Measurements from ENCODE around the gene PIGN. TPM values are rescaled to one million over a fixed set of nuclear protein-coding genes. Genes with fewer than 3 reads are reported as not detected.

PIGN gene
- total RNA-seq: 30.5 TPM
- 4.5 TPM for polyA plus RNA-seq (ENCODE audit: insufficient read depth, low read depth, low replicate concordance)
- long read RNA-seq, donor 1, full-length matches to known transcripts: 2 of 2 reads
- long read RNA-seq, donor 1, partial matches to known transcripts: 0 of 2 reads
- long read RNA-seq, donor 1, other reads (novel, unspliced or antisense): 0 of 2 reads
- long read RNA-seq, donor 2, full-length matches to known transcripts: 2 of 2 reads
- long read RNA-seq, donor 2, partial matches to known transcripts: 0 of 2 reads
- long read RNA-seq, donor 2, other reads (novel, unspliced or antisense): 0 of 2 reads
- long read RNA-seq, donor 3: 0 reads
- long read RNA-seq, donor 4, full-length matches to known transcripts: 1 of 6 reads
- long read RNA-seq, donor 4, partial matches to known transcripts: 5 of 6 reads
- long read RNA-seq, donor 4, other reads (novel, unspliced or antisense): 0 of 6 reads
- long read RNA-seq, donor 5, partial matches to known transcripts: 0 of 1 reads
- long read RNA-seq, donor 5, other reads (novel, unspliced or antisense): 0 of 1 reads
- long read RNA-seq, donor 6, partial matches to known transcripts: 7 of 7 reads
- long read RNA-seq, donor 6, other reads (novel, unspliced or antisense): 0 of 7 reads
- long read RNA-seq, donor 7, full-length matches to known transcripts: 8 of 17 reads
- long read RNA-seq, donor 7, partial matches to known transcripts: 3 of 17 reads
- long read RNA-seq, donor 7, other reads (novel, unspliced or antisense): 6 of 17 reads
- long read RNA-seq, donor 8, partial matches to known transcripts: 0 of 2 reads
- long read RNA-seq, donor 8, other reads (novel, unspliced or antisense): 0 of 2 reads
- long read RNA-seq, donor 9, partial matches to known transcripts: 9 of 9 reads
- long read RNA-seq, donor 9, other reads (novel, unspliced or antisense): 0 of 9 reads
- long read RNA-seq, donor 10, full-length matches to known transcripts: 2 of 2 reads
- long read RNA-seq, donor 10, partial matches to known transcripts: 0 of 2 reads
- long read RNA-seq, donor 10, other reads (novel, unspliced or antisense): 0 of 2 reads

- peak within 1 kb of the TSS; percentile 67 to 83 (median 79) for H3K9ac ChIP-seq (ENCODE audit: low read length in 3 of 3)
- TF ChIP-seq CTCF (IDR thresholded peaks at IDR 0.05; ENCODE audit: borderline replicate concordance, extremely low read depth, insufficient read depth): peak; percentile 4
- peak within 1 kb of the TSS; percentile 84 to 99 (median 96) for H3K4me3 ChIP-seq (ENCODE audit: low read length in 3 of 3)
- FAIRE-seq (peak; percentile 45), DNase-seq (peak; percentile 98 to 100 (median 99))
- no peaks in the 10 kb centered on the region for H3K9me3 ChIP-seq (ENCODE audit: control insufficient read depth in 2 of 3, insufficient read depth in 1 of 3, low read length in 3 of 3)
- no peaks in the 10 kb centered on the region for H3K27me3 ChIP-seq (ENCODE audit: control insufficient read depth, insufficient read depth, low read length)
- H3K4me1 ChIP-seq (ENCODE audit: control insufficient read depth in 2 of 3, insufficient read depth in 2 of 3, low read depth in 1 of 3, low read length in 3 of 3): peaks cover 0 to 8% (median 0%) of the 10 kb centered on the region in 3 donors
- intact Hi-C loops (cut with DNase I): loop anchor here (10.0 kb wide), 1 partner anchor 58 kb away; no protein-coding TSS in a partner anchor
- H3K36me3 ChIP-seq (ENCODE audit: control insufficient read depth in 2 of 3, insufficient read depth in 3 of 3, low read length in 3 of 3): no peaks in the 10 kb centered on the region
- H3K27ac ChIP-seq (ENCODE audit: low read depth in 2 of 2, low read length in 2 of 2): peak within 1 kb of the TSS; percentile 81 to 84
These were observed at the start of gene PIGN, which contains the start of gene RELCH for GRCh38 chr18:62186774-62187542. PIGN (minus strand) TSS chr18:62187056; CDS start chr18:62161353, 25,703 bp downstream. RELCH (plus strand) TSS chr18:62187255; CDS start chr18:62187506, 251 bp downstream.

GRCh38 chr18:62236252-62236651 lies 49.4 kb upstream of the PIGN start:
- intact Hi-C loops (cut with DNase I): no loop called here
- no peak for FAIRE-seq
- Histone ChIP-seq H3K27me3 (ENCODE audit: control insufficient read depth, insufficient read depth, low read length) (no peaks in the 10 kb centered on the region), H3K4me3 (ENCODE audit: low read length in 3 of 3) (no peak overlapping the region), H3K9me3 (ENCODE audit: control insufficient read depth in 2 of 3, insufficient read depth in 1 of 3, low read length in 3 of 3) (no peaks in the 10 kb centered on the region), H3K9ac (ENCODE audit: low read length in 3 of 3) (no peak overlapping the region), H3K27ac (ENCODE audit: low read depth in 2 of 2, low read length in 2 of 2) (no peak overlapping the region), H3K36me3 (ENCODE audit: control insufficient read depth in 2 of 3, insufficient read depth in 3 of 3, low read length in 3 of 3) (peaks cover 0 to 10% (median 0%) of the 10 kb centered on the region in 3 donors), H3K4me1 (ENCODE audit: control insufficient read depth in 2 of 3, insufficient read depth in 2 of 3, low read depth in 1 of 3, low read length in 3 of 3) (no peaks in the 10 kb centered on the region)
- DNase-seq: no peak
- no peak for TF ChIP-seq CTCF (IDR thresholded peaks at IDR 0.05; ENCODE audit: borderline replicate concordance, extremely low read depth, insufficient read depth)

- intact Hi-C loops (cut with DNase I): no loop called here
- FAIRE-seq (no peak), DNase-seq (no peak)
- no peak overlapping the region for H3K4me3 ChIP-seq (ENCODE audit: low read length in 3 of 3)
- H3K9me3 ChIP-seq (ENCODE audit: control insufficient read depth in 2 of 3, insufficient read depth in 1 of 3, low read length in 3 of 3): peaks cover 0 to 5% (median 0%) of the 10 kb centered on the region in 3 donors
- TF ChIP-seq CTCF (IDR thresholded peaks at IDR 0.05; ENCODE audit: borderline replicate concordance, extremely low read depth, insufficient read depth): no peak
- no peak overlapping the region for H3K27ac ChIP-seq (ENCODE audit: low read depth in 2 of 2, low read length in 2 of 2)
- no peaks in the 10 kb centered on the region for H3K4me1 ChIP-seq (ENCODE audit: control insufficient read depth in 2 of 3, insufficient read depth in 2 of 3, low read depth in 1 of 3, low read length in 3 of 3)
- peaks cover 4 to 18% (median 10%) of the 10 kb centered on the region in 3 donors for H3K36me3 ChIP-seq (ENCODE audit: control insufficient read depth in 2 of 3, insufficient read depth in 3 of 3, low read length in 3 of 3)
- no peak overlapping the region for H3K9ac ChIP-seq (ENCODE audit: low read length in 3 of 3)
- H3K27me3 ChIP-seq (ENCODE audit: control insufficient read depth, insufficient read depth, low read length): no peaks in the 10 kb centered on the region
These were observed 39.2 kb upstream of the PIGN start for GRCh38 chr18:62226047-62226446.
